Retinal pigment epithelial cell (primary cell): Measurements from ENCODE around the gene TTYH3.
"Not testable (repeated sequence)": the region's sequence is repeated elsewhere in the genome, so short reads cannot be mapped to it uniquely, and the experiment has no call there.

Experiments used
- DNase-seq: peaks from one replicate; pipeline ENCODE4 v3.0.0-alpha.2; 2010; ENCODE audit warnings: low read depth
- H3K4me3 ChIP-seq: 2 replicates; pipeline ENCODE4 v1.5.1; 2011; ENCODE audit warnings: mild to moderate bottlenecking, low read length, control low read depth, moderate library complexity
- TF ChIP-seq, protein P1 (sequence below): conservative IDR thresholded peaks from 2 replicates; pipeline ENCODE4 v1.5.1; 2011; ENCODE audit warnings: low read depth, low read length, control low read depth, inconsistent platforms

TTYH3 gene

DNA sequence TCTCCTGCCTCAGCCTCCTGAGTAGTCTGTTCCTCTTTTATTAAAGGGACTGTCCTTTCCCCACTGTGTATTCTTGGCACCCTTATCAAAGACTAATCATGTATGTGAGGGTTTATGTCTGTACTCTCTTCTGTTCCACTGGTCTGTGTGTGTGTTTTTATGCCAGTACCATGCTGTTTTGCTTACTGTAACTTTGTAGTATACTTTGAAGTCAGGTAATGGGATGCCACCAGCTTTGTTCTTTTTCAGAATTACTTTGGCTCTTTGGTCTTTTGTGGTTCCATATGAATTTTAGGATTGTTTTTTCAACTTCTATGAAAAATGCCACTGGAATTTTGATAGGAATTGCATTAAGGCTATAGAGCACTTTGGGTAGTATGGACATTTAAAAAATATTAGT lies 42.1 kb downstream of the TTYH3 start:
- H3K4me3 ChIP-seq = no peak overlapping the region
- TF ChIP-seq, protein P1, sequence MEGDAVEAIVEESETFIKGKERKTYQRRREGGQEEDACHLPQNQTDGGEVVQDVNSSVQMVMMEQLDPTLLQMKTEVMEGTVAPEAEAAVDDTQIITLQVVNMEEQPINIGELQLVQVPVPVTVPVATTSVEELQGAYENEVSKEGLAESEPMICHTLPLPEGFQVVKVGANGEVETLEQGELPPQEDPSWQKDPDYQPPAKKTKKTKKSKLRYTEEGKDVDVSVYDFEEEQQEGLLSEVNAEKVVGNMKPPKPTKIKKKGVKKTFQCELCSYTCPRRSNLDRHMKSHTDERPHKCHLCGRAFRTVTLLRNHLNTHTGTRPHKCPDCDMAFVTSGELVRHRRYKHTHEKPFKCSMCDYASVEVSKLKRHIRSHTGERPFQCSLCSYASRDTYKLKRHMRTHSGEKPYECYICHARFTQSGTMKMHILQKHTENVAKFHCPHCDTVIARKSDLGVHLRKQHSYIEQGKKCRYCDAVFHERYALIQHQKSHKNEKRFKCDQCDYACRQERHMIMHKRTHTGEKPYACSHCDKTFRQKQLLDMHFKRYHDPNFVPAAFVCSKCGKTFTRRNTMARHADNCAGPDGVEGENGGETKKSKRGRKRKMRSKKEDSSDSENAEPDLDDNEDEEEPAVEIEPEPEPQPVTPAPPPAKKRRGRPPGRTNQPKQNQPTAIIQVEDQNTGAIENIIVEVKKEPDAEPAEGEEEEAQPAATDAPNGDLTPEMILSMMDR = no peak
- DNase-seq = no peak

DNA sequence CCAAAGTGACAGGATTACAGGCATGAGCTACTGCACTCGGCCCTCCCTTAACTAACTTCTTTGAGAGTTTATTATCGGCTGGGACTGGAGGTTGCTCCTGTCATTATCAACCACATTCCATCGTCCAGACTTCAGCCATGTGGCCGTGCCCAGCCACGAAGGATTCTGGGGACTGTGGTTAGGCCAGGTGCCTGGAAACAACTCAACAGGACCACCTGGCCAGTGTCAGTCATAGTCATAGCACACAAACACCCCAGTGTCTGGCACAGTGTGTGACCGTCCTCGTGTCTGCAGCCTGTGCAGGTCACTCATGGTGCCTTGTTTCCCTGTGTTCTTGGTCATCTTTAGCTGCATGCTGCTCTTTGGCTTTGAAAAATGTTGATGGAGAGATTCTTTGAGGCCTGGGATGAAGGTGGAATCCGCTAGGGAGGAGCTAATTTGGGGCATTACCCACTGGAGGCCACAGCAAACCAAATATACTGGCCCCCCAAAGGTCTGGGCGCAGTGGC lies 43.5 kb downstream of the TTYH3 start:
- TF ChIP-seq, protein P1 = no peak
- no peak overlapping the region for H3K4me3 ChIP-seq
- DNase-seq = no peak

DNA sequence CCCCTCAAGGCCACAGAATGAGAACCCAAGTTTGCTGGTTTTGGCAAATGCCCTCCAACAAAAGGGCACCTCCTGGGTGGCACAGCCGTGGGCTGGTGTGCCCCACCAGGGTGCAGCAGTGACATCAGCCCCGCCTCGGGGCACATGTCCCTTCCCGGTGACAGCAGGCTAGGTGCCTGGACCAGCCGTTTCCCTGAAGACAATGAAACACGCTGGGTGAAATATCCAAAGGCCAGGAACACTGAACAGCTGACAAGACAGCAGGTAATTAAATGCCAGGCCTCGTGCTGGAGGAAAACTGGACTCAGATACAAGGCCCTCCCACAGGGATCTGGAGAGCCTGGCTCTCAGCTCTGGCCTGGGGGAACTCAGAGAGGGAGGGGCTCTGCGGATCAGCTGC lies 44.8 kb downstream of the TTYH3 start:
- DNase-seq, H3K4me3 ChIP-seq: not testable (repeated sequence)

DNA sequence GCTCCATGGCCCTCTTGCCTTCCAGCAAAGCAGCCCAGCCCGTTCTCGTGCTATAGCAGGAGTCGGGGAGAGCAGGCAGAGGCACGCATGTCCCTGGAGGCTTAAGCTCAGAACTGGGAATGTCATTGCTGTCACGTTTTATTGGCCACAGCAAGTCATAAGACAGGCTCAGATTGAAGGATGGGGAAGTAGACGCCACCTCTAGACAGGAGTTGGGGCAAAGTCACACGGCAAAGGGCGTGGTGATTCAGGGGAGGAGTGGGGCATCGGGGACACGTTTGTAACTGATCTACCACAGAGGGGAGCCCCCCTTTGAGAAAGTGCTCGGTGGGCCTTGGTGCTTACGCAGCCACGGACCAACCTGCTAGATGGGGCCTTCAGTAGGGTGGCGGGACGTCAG lies 46.7 kb downstream of the TTYH3 start:
- not testable (repeated sequence) for DNase-seq, H3K4me3 ChIP-seq

DNA sequence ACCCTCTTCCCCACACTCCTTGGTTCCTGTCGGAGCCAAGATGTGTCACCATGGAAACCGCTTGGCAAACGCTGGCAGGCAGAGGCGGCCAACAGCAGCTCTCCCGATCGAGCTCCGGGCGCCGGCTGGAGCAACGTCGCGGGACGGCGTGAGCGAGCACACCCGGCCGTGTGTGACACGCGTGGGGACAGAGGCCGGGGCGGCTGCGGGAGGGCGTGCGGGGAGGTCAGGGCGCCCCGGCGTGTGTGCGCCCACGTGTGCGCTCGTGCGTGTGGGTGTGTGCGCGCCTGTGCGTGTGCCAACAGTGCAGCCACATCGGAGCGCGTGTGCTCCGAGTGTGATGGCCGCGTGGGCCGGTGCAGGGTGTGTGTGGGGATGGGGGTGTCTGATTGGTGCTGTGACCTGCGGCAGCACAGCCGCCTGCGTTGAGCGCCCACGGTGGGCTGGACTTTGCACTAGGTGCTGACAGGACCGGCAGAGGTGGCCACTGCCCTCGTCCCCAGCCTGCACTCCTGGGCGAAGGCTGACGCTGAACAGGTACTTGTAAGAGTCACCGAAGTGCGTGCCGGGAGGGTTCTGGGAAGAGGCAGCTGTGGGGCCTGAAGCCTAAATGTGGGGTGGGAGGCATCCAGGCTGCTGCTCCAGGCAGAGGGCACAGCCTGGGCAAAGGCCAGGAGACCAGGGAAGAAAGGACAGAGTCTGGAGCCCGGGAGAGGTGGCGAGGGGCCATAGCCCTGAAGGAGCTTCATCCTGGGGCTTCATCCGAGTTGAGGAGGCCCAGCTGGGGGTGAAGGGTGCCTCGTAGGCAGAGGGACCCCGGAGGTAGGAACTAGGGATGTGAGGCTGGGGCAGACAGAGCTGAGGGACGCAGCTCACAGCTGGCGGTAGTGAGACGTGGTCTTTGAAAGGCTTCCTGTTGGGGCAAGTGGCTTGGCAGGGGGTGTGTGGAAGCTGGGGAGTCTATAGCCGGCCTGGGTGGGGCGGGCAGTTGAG lies 47.6 kb downstream of the TTYH3 start:
- not testable (repeated sequence) for H3K4me3 ChIP-seq

DNA sequence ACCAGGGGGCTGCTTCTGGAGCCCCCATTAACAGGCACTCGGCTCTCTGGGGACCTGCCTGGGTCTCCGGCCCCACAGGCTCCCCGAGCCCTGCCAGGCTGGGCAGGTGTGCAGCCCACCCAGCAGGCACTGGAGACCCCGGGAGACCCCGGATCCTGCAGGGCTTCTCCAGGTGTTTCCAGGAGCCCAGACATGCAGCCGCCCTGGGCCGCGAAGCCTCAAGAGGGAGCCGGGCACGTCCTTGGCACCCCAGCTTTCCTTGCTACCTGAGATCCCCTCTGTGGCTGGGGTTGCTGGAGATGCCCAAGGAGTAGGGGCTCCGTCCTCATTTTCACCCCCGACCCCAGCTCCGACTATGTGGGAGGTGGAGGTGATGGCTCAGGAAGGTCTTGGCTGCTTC lies 48.5 kb downstream of the TTYH3 start:
- no peak overlapping the region for H3K4me3 ChIP-seq
- no peak for DNase-seq
- TF ChIP-seq, protein P1 = no peak

More for the DNA sequence above, 47.6 kb downstream of the TTYH3 start:
- DNase-seq = not testable (repeated sequence)

DNA sequence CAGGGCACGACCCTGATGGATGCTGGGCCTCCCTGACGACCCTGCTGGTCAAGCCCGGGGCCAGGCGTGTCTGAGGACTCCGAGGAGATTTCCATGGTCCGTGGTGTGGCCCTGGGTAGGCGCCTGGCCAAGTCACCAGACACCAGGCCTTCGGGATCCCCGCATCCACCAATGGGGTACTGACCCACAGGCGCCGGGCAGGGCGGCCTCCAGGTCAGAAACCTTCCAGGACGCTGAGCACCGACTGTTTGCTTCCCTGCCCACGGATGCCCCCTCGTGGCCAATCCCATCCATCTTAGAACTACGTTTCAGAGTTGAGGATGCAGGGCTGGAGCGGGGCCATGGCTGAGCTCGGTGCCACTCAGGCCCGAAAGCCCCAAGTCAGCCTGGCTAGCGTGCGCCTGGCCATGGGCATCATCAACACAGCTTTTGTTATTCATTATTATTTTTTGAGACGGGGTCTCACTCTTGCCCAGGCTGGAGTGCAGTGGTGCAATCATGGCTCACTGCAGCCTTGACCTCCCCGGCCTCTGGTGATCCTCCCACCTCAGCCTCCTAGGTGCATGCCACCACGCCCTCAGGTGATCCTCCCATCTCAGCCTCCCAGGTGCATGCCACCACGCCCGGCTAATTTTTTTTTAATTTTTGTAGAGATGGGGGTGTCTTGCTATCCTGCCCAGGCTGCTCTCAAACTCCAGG lies 49.2 kb downstream of the TTYH3 start:
- DNase-seq = no peak
- no peak overlapping the region for H3K4me3 ChIP-seq
- TF ChIP-seq, protein P1 = peak; percentile 77

DNA sequence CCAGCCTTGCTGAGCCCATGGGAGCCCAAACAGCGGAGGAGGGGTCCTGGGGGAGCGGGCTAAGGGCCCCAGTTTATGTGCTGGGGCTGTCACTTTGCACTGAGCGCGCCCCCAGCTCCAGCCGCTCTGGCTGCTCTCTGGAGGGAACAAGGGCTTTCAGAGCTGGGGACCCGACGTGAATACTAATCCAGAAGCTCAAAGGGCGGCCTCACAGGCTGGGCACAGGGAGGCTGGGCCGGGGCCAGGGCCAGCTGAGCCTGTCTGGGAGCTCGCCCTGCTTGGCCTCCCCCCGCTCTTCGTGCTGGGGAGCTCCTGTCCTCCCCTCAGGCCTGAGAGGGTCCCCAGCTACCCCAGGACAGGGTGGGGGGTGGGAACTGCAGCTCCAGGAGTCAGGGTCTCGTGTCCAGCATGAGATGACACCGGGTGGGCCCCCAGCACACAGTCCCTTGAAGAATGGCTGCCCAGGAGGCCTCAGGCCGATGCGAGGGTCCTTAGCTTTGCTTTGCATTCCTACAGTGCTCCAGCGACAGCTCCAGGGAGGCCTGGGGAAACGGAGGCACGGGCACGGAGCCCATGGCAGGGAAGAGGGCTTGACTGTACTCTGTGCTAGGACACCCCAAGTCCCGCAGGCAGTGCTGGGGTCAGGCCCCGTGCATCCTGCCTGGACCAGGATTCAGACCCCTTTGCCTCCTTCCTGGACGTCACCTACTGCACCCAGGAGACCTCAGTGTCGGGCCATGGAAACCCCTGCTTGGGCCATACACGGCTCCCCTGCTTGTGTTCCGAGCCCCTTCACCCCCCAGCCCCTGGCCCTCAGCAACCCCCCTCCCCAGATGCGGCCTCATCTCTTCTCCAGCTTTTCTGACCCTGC lies 50.4 kb downstream of the TTYH3 start:
- no peak overlapping the region for H3K4me3 ChIP-seq
- TF ChIP-seq, protein P1 = no peak
- DNase-seq = no peak
